Heart right ventricle (tissue), 16 donors: ENCODE data around the gene B4GALT5. TPM values are rescaled to one million over a fixed set of nuclear protein-coding genes. Genes with fewer than 3 reads are reported as not detected.

Source experiments
- ATAC-seq, 8 donors: fragments of 200-7000 bp; cut with Tn5 transposase; one replicate each; pipeline ENCODE4 v1.9.1; 2020; ENCODE audit warnings: mild to moderate bottlenecking in 8 of 8, moderate library complexity in 8 of 8, moderate number of reproducible peaks in 1 of 8
- DNase-seq, 2 donors: peaks; one replicate each; pipeline ENCODE4 v3.0.0-alpha.2; 2020
- H3K27ac ChIP-seq, 10 donors: fragments of 200-600 bp; sonication (generic) in 2 of 10; one replicate each; pipeline versions ENCODE4 v1.5.0 to v1.8.0; 2020 to 2022; ENCODE audit warnings: mild to moderate bottlenecking in 3 of 10
- H3K27me3 ChIP-seq, 7 donors: fragments of 200-600 bp; one replicate each; pipeline ENCODE4 v1.8.0; 2021 to 2022; ENCODE audit warnings: mild to moderate bottlenecking in 2 of 7
- H3K36me3 ChIP-seq, 9 donors: fragments of 200-600 bp; sonication (generic) in 1 of 9; one replicate each; pipeline versions ENCODE4 v1.5.0 to v1.8.0; 2020 to 2022; ENCODE audit warnings: mild to moderate bottlenecking in 2 of 9
- H3K4me1 ChIP-seq, 9 donors: fragments of 200-600 bp; sonication (generic) in 1 of 9; one replicate each; pipeline versions ENCODE4 v1.5.0 to v1.8.0; 2020 to 2022; ENCODE audit warnings: mild to moderate bottlenecking in 4 of 9
- H3K4me3 ChIP-seq, 10 donors: fragments of 200-600 bp; sonication (generic) in 2 of 10; one replicate each; pipeline versions ENCODE4 v1.5.0 to v1.8.0; 2020 to 2022; ENCODE audit warnings: mild to moderate bottlenecking in 7 of 10, moderate library complexity in 2 of 10
- H3K9me3 ChIP-seq, 11 donors: fragments of 200-600 bp in 10 of 11; sonication (generic) in 2 of 11; one replicate each; pipeline versions ENCODE4 v1.5.0 to v1.8.0; 2013 to 2022; ENCODE audit warnings: mild to moderate bottlenecking in 2 of 11, control low read depth in 1 of 11, moderate library complexity in 1 of 11
- WGBS, 2 donors: extraction: QIAGEN DNeasy Blood & Tissue Kit; methylation state at CpG; one replicate each; pipeline ENCODE4 v1.1.7; 2013; ENCODE audit warnings: inconsistent platforms in 1 of 2; 5-methylcytosine and 5-hydroxymethylcytosine counted together
- intact Hi-C, 10 donors: fragments of 100-400 bp; cut with DNase I; formaldehyde crosslinking; loops; one replicate each; pipeline versions ENCODE4 v1.11.1 to v1.14.2; 2022
- polyA plus RNA-seq, 2 donors: library from polyadenylated mRNA; stranded (reverse); fragments of 200-250 nt; gene quantifications; one replicate each; pipeline ENCODE4 v1.2.3, GENCODE V29; 2013
- total RNA-seq, 10 donors: library from RNA; stranded (reverse); fragmentation: NEBNext Ultra II Directional in 3 of 10; extraction: Animal tissue kit (Norgen Biotek cat#: 25700) in 3 of 10; gene quantifications; one replicate each; pipeline versions ENCODE4 v1.2.1 to v1.2.4, GENCODE V29; 2021 to 2023
- TF ChIP-seq, protein P1 (sequence below), 9 donors: fragments of 200-600 bp; sonication (generic) in 2 of 9; IDR thresholded peaks; one replicate each; pipeline versions ENCODE4 v1.5.0 to v1.8.0; 2021 to 2022; ENCODE audit warnings: antibody characterized with exemption in 9 of 9, mild to moderate bottlenecking in 5 of 9, moderate library complexity in 1 of 9
- donor health status: Arrhythmogenic right ventricular cardiomyopathy.
- donor health status: ischemic (EF 13 %, LVEDD 7.1; RV severe dilation, severe dysfunction).
- donor health status: healthy with polysubstance abuse.
- donor health status: DM: no; HTN: yes; CAD: no.
- donor health status: DM: no; HTN: no; CAD: no.
- donor health status: ischemic (EF 25% LVEDD 6.9; RV normal size, moderate dysfunction).
- donor health status: ischemic (EF 25% LVEDD 5.7; RV mildly dilated, moderate dysfunction).
- donor health status: healthy.
- donor health status: DM: yes; HTN: yes; CAD: no.
- donor health status: Ischemic cardiomyopathy.
- donor health status: ischemic (EF 35%, LVEDD 5.7; RV mildly dilated, moderate dysfunction).
- donor health status: nonischemic (EF 11% LVEDD 7.7; RV severe dilation, severe dysfunction).
- donor health status: DM: yes; HTN: yes; CAD: no.
- donor health status: PGD.
- donor health status: ischemic (EF 29% LVEDD 5.4; RV normal size, mild dysfunction).
- donor health status: nonischemic (EF 23%, LVEDD 6.1; RV moderate dilation, normal function).

Gene B4GALT5
- total and polyA plus RNA-seq, 12 donors = 7.4 to 61.6 (median 29.6) TPM

GRCh38 chr20:49696594-49696993 lies 17.1 kb downstream of the B4GALT5 start:
- H3K4me3 ChIP-seq = no peak overlapping the region
- peaks cover 3 to 98% (median 74%) of the 10 kb centered on the region in 9 donors for H3K4me1 ChIP-seq
- ATAC-seq = no peak
- H3K9me3 ChIP-seq = no peaks in the 10 kb centered on the region
- peak overlapping the region in 1 of 10 donors; percentile 4 for H3K27ac ChIP-seq
- 53 to 64% methylated on average over 2 of the region's 2 CpGs for WGBS, 2 donors
- DNase-seq = no peak
- intact Hi-C loops = no loop called here
- TF ChIP-seq, protein P1, sequence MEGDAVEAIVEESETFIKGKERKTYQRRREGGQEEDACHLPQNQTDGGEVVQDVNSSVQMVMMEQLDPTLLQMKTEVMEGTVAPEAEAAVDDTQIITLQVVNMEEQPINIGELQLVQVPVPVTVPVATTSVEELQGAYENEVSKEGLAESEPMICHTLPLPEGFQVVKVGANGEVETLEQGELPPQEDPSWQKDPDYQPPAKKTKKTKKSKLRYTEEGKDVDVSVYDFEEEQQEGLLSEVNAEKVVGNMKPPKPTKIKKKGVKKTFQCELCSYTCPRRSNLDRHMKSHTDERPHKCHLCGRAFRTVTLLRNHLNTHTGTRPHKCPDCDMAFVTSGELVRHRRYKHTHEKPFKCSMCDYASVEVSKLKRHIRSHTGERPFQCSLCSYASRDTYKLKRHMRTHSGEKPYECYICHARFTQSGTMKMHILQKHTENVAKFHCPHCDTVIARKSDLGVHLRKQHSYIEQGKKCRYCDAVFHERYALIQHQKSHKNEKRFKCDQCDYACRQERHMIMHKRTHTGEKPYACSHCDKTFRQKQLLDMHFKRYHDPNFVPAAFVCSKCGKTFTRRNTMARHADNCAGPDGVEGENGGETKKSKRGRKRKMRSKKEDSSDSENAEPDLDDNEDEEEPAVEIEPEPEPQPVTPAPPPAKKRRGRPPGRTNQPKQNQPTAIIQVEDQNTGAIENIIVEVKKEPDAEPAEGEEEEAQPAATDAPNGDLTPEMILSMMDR (IDR thresholded peaks at IDR 0.05) = no peak
- no peaks in the 10 kb centered on the region for H3K27me3 ChIP-seq
- H3K36me3 ChIP-seq = peaks cover 0 to 4% (median 0%) of the 10 kb centered on the region in 9 donors

DNA sequence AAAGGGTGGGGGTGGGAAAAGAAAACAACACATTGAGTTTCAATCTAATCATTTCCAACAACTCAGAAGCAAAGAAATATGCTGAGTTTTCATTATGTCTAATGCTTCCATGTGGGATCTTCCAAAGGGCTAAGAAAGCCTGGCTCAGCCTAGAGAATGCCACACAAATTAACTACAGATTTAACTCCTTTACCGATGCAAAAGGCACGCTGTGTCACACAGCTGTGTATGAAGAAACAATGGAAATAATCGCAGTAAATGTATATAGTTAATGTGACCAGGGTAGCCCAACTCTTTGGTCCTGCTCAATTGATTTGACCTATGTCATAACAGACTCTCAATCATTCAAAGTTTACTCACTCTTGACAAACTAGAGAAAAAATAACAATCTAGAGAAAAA lies 17.8 kb downstream of the B4GALT5 start:
- TF ChIP-seq, protein P1 (IDR thresholded peaks at IDR 0.05) = no peak
- ATAC-seq (no peak), DNase-seq (no peak)
- Histone ChIP-seq H3K27me3 (no peaks in the 10 kb centered on the region), H3K4me1 (peaks cover 4 to 98% (median 74%) of the 10 kb centered on the region in 9 donors), H3K9me3 (no peaks in the 10 kb centered on the region), H3K36me3 (peaks cover 0 to 4% (median 0%) of the 10 kb centered on the region in 9 donors), H3K4me3 (no peak overlapping the region), H3K27ac (no peak overlapping the region)
- WGBS, 2 donors = 91% methylated on average over 3 of the region's 3 CpGs
- intact Hi-C loops = no loop called here

DNA sequence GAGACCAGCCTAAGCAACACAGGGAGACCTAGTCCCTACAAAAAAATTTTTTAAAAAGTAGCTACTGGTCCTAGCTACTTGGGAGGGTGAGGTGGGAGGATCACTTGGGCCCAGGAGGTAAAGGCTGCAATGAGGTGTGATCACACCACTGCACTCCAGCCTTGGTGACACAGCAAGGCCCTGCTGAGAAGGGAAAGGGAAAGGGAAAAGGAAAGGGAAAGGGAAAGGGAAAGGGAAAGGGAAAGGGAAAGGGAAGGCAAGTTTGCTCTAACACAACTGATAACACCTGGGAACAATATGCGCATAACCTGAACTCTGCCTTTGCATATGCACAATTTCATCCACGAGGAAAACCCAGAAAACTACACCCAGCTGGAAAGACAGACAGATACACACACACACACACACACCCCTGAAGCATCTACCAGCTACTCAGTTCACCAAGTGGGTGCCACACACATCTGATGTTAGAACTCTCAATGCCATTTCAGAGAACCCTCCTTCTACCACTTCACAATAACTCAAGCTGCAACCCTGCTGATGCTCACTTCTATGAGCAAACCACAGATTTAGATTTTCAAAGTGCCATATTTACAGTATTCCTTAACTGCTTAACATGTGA lies 19.1 kb downstream of the B4GALT5 start:
- Histone ChIP-seq H3K4me3 (no peak overlapping the region), H3K27ac (no peak overlapping the region), H3K27me3 (no peaks in the 10 kb centered on the region), H3K9me3 (no peaks in the 10 kb centered on the region), H3K36me3 (peaks cover 0 to 4% (median 0%) of the 10 kb centered on the region in 9 donors), H3K4me1 (peaks cover 4 to 98% (median 71%) of the 10 kb centered on the region in 9 donors)
- DNase-seq (no peak), ATAC-seq (peak in 1 of 8 donors; percentile 18)
- WGBS, 2 donors = 58 to 63% methylated on average over 2 of the region's 2 CpGs
- TF ChIP-seq, protein P1 (IDR thresholded peaks at IDR 0.05) = no peak
- intact Hi-C loops = no loop called here

DNA sequence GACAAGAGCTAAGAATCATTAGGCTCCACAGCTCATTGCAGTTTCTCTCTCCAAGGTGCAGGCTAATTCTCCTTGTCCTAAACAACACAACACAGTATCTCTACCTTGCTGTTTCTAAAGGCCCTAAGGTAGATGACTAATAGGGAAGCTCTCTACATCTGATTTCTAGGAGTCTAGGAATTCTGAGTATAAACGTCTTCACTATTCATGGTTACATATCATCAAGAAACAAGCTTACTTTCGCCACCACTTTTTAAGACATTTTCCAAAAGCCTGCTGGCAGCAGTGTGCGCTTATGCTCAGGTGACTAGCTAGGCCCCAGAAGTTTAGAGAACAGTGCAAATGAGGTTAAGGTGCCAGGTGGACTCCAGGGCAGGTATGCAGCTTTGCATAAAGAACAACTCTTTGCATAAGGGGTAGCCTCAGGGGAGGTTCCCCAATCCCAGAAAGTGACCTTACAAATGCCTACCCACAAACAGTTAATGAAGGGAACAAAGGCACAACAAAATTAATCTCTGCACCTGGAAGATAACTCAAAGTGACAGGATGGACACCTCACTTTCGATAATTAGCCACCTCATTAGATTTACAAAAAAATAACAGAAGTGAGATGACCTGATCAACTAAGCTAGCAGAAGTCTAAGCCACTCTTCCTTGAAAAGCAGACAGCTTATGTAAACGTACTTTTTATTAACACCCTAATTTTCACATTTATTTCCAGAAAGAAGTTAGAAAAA lies 20.1 kb downstream of the B4GALT5 start:
- no peak for ATAC-seq
- no peak overlapping the region for H3K27ac ChIP-seq

More for the DNA sequence above, 20.1 kb downstream of the B4GALT5 start:
- 81 to 83% methylated on average over 5 of the region's 5 CpGs for WGBS, 2 donors
- intact Hi-C loops = no loop called here
- H3K27me3 ChIP-seq = no peaks in the 10 kb centered on the region
- H3K4me3 ChIP-seq = no peak overlapping the region
- TF ChIP-seq, protein P1 (IDR thresholded peaks at IDR 0.05) = no peak
- DNase-seq = no peak
- peaks cover 4 to 98% (median 64%) of the 10 kb centered on the region in 9 donors for H3K4me1 ChIP-seq
- H3K9me3 ChIP-seq = no peaks in the 10 kb centered on the region
- H3K36me3 ChIP-seq = peaks cover 0 to 4% (median 0%) of the 10 kb centered on the region in 9 donors
